Adrenal gland (tissue), 5 donors: Measurements from ENCODE around the gene TRPM5.

Experiments used
- CTCF ChIP-seq, 6 experiments: fragments of 450-650 bp in 4 of 6; fragments of 200-600 bp in 2 of 6; sonication (generic) in 1 of 6; IDR thresholded peaks; 1 replicate in 5 of 6; 2 replicates in 1 of 6; pipeline versions ENCODE4 v1.5.1 to v1.8.0; 2016 to 2021; ENCODE audit warnings: antibody characterized with exemption in 6 of 6, mild to moderate bottlenecking in 2 of 6, moderate library complexity in 1 of 6
- POLR2A ChIP-seq, 2 donors: fragments of 450-650 bp; IDR thresholded peaks; one replicate each; pipeline ENCODE4 v1.6.1; 2017; ENCODE audit warnings: antibody characterized with exemption in 2 of 2, mild to moderate bottlenecking in 2 of 2, moderate library complexity in 1 of 2
- donor health status: DM: no; HTN: no; CAD: no.

GRCh38 chr11:2473361-2474058 lies 29.2 kb upstream of the TRPM5 start:
- TF ChIP-seq POLR2A (IDR thresholded peaks at IDR 0.05) (no peak), CTCF (IDR thresholded peaks at IDR 0.05) (no peak)
